ENCODE data around the gene CELSR1.

CELSR1 gene

DNA sequence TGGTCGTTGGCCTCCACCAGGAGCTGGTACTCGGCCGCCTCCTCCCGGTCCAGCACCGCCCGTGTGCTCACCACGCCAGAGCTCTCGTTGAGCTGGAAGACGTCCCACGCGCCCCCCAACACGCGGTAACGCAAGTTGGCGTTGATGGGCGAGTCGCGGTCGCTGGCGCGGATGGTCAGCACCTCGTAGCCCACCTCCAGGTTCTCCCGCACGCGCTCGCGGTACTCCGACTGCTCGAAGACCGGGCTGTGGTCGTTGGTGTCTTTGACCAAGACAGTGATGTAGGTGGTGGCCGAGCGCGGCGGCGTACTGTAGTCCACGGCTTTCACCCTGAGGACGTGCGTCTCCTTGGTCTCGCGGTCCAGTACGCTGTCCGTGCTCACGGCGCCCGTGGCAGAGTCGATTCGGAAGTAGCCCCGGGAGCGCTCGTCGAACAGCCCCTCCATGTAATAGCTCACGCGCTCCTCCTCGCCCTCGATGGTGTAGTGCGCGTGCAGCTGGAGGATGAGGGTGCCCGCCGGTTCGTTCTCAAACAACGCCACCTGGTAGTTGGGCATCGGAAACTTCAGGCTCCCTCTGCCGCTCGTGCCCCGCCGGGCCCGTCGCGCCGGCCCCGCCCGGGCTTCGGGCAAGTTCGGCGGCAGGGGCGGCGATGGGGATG lies 1.4 kb downstream of the CELSR1 start:
- Histone ChIP-seq H3K4me3 (ENCODE audit: low read length) (no peak overlapping the region), H3K79me2 (ENCODE audit: low read length) (no peaks in the 10 kb centered on the region), H3K9ac (ENCODE audit: low read length) (no peak overlapping the region), H4K20me1 (ENCODE audit: insufficient read depth, low read length) (no peaks in the 10 kb centered on the region), H2AFZ (ENCODE audit: low read depth, low read length) (no peak overlapping the region), H3K27ac (ENCODE audit: low read length) (no peak overlapping the region), H3K36me3 (replicated peaks; ENCODE audit: low read depth, low read length) (no peaks in the 10 kb centered on the region), H3K4me2 (ENCODE audit: low read length) (no peak overlapping the region), H3K9me3 (ENCODE audit: insufficient read depth, low read length) (no peaks in the 10 kb centered on the region), H3K4me1 (ENCODE audit: low read length) (no peaks in the 10 kb centered on the region), H3K27me3 (ENCODE audit: low read depth, low read length) (0 out of 2 replicates have a peak, but pooled peaks cover 4% of the 10 kb centered on the region)
- no peak for TF ChIP-seq EZH2phosphoT487 (IDR thresholded peaks at IDR 0.05; ENCODE audit: low read depth)
- TF ChIP-seq, protein P1, sequence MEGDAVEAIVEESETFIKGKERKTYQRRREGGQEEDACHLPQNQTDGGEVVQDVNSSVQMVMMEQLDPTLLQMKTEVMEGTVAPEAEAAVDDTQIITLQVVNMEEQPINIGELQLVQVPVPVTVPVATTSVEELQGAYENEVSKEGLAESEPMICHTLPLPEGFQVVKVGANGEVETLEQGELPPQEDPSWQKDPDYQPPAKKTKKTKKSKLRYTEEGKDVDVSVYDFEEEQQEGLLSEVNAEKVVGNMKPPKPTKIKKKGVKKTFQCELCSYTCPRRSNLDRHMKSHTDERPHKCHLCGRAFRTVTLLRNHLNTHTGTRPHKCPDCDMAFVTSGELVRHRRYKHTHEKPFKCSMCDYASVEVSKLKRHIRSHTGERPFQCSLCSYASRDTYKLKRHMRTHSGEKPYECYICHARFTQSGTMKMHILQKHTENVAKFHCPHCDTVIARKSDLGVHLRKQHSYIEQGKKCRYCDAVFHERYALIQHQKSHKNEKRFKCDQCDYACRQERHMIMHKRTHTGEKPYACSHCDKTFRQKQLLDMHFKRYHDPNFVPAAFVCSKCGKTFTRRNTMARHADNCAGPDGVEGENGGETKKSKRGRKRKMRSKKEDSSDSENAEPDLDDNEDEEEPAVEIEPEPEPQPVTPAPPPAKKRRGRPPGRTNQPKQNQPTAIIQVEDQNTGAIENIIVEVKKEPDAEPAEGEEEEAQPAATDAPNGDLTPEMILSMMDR (IDR thresholded peaks at IDR 0.05; ENCODE audit: low read depth, low read length): no peak

DNA sequence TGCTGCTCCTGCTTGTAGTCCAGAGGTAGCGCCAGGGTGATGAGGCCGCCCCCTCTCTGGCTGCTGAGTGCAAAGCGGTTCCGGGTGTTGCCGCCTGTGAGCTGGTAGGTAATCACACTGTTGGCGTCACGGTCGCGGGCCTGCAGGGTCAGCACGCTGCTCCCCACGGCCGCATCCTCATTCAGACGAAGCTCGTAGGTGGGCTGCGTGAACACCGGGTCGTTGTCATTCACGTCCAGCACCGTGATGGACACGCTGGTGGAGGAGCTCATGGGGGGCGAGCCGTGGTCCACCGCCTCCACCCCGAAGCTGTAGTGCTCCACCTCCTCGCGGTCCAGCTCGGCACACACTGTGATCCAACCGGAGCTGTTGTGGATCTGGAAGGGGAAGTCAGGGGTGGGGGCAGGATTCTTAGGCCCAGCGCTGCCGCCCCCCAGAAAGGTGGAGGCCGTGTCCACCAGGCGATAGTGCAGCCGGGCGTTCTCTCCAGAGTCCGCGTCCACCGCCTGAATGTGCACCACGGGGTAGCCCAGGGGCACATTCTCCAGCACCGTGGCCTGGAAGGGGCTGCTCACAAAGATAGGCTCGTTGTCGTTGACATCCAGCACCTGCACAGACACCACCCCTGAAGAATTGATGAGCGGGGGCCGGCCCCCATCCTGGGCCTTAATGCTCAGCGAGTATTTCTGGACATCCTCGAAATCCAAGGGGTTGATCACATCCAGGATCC lies 2.4 kb downstream of the CELSR1 start:
- Histone ChIP-seq H3K4me2 (ENCODE audit: low read length) (no peak overlapping the region), H3K4me1 (ENCODE audit: low read length) (no peaks in the 10 kb centered on the region), H3K79me2 (ENCODE audit: low read length) (no peaks in the 10 kb centered on the region), H3K9me3 (ENCODE audit: insufficient read depth, low read length) (no peaks in the 10 kb centered on the region), H2AFZ (ENCODE audit: low read depth, low read length) (no peak overlapping the region), H4K20me1 (ENCODE audit: insufficient read depth, low read length) (no peaks in the 10 kb centered on the region), H3K9ac (ENCODE audit: low read length) (no peak overlapping the region), H3K27ac (ENCODE audit: low read length) (no peak overlapping the region), H3K36me3 (replicated peaks; ENCODE audit: low read depth, low read length) (no peaks in the 10 kb centered on the region), H3K27me3 (ENCODE audit: low read depth, low read length) (0 out of 2 replicates have a peak, but pooled peaks cover 4% of the 10 kb centered on the region), H3K4me3 (ENCODE audit: low read length) (no peak overlapping the region)
- TF ChIP-seq, protein P1 (IDR thresholded peaks at IDR 0.05; ENCODE audit: low read depth, low read length): no peak
- TF ChIP-seq EZH2phosphoT487 (IDR thresholded peaks at IDR 0.05; ENCODE audit: low read depth): no peak

DNA sequence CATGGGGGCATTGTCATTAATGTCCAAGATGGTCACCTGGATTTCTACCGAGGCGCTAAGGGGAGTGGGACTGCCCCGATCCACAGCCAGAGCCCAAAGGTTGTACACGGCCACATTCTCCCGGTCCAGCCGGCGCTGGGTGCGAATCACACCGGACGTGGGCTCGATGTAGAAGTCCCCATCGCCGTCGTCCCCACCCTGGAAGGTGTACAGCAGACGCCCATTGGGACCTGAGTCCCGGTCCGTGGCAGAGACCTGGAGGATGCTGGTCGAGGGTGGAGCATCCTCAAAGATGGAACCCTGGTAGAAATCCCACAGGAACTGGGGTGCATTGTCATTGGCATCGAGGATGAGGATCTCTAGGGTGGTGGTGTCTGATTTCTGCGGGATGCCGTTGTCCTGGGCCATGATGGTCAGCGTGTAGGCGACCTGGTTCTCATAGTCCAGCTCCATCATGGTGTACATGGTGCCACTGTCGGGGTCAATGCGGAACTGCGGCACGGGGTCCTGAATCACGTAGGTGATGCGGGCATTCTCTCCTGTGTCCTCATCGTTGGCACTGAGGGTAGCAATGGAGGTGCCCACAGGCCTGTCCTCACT lies 3.1 kb downstream of the CELSR1 start:
- H3K9ac ChIP-seq (ENCODE audit: low read length): no peak overlapping the region
- no peaks in the 10 kb centered on the region for H3K4me1 ChIP-seq (ENCODE audit: low read length)
- H4K20me1 ChIP-seq (ENCODE audit: insufficient read depth, low read length): no peaks in the 10 kb centered on the region
- no peaks in the 10 kb centered on the region for H3K36me3 ChIP-seq (replicated peaks; ENCODE audit: low read depth, low read length)
- H3K79me2 ChIP-seq (ENCODE audit: low read length): no peaks in the 10 kb centered on the region
- no peak overlapping the region for H2AFZ ChIP-seq (ENCODE audit: low read depth, low read length)
- H3K27me3 ChIP-seq (ENCODE audit: low read depth, low read length): 0 out of 2 replicates have a peak, but pooled peaks cover 2% of the 10 kb centered on the region
- no peak overlapping the region for H3K4me2 ChIP-seq (ENCODE audit: low read length)
- H3K4me3 ChIP-seq (ENCODE audit: low read length): no peak overlapping the region
- H3K9me3 ChIP-seq (ENCODE audit: insufficient read depth, low read length): no peaks in the 10 kb centered on the region
- no peak overlapping the region for H3K27ac ChIP-seq (ENCODE audit: low read length)
- TF ChIP-seq EZH2phosphoT487 (IDR thresholded peaks at IDR 0.05; ENCODE audit: low read depth): no peak
- TF ChIP-seq, protein P1 (IDR thresholded peaks at IDR 0.05; ENCODE audit: low read depth, low read length): no peak

All from OCI-LY3 (cell line).